Uterus (tissue), 4 donors: Measurements from ENCODE around the gene METTL26. TPM values are rescaled to one million over a fixed set of nuclear protein-coding genes. Genes with fewer than 3 reads are reported as not detected.
"Not testable (repeated sequence)": the region's sequence is repeated elsewhere in the genome, so short reads cannot be mapped to it uniquely, and the experiment has no call there.

Experiments
- DNase-seq, 2 donors: peaks; one replicate each; pipeline ENCODE4 v3.0.0-alpha.2; 2019 to 2020
- H3K27ac ChIP-seq, 2 donors: fragments of 200-600 bp; sonication (generic); 1 replicate in 1 of 2; 2 replicates in 1 of 2; pipeline ENCODE4 v1.5.1; 2016 to 2018
- H3K27me3 ChIP-seq, 2 donors: fragments of 200-600 bp; sonication (generic); one replicate each; pipeline ENCODE4 v1.5.1; 2018 to 2019; ENCODE audit warnings: control low read depth in 1 of 2
- H3K36me3 ChIP-seq, 2 donors: fragments of 200-600 bp; sonication (generic); one replicate each; pipeline ENCODE4 v1.5.1; 2019; ENCODE audit warnings: control low read depth in 1 of 2
- H3K4me1 ChIP-seq, 2 donors: fragments of 200-600 bp; sonication (generic); one replicate each; pipeline ENCODE4 v1.5.1; 2018 to 2019; ENCODE audit warnings: control low read depth in 1 of 2
- H3K4me3 ChIP-seq, 2 donors: fragments of 200-600 bp; sonication (generic); 1 replicate in 1 of 2; 2 replicates in 1 of 2; pipeline ENCODE4 v1.5.1; 2018 to 2019; ENCODE audit warnings: mild to moderate bottlenecking in 1 of 2
- H3K9me3 ChIP-seq, 2 donors: fragments of 200-600 bp; sonication (generic); one replicate each; pipeline ENCODE4 v1.5.1; 2019; ENCODE audit warnings: control low read depth in 1 of 2
- CTCF ChIP-seq, 4 experiments: fragments of 200-600 bp in 2 of 4; fragments of 450-650 bp in 2 of 4; sonication (generic) in 2 of 4; IDR thresholded peaks; one replicate each; pipeline ENCODE4 v1.5.1; 2016 to 2019; ENCODE audit warnings: antibody characterized with exemption in 4 of 4, mild to moderate bottlenecking in 2 of 4, moderate library complexity in 1 of 4
- POLR2A ChIP-seq, 2 donors: fragments of 450-650 bp; IDR thresholded peaks; one replicate each; pipeline ENCODE4 v1.6.1; 2016; ENCODE audit warnings: antibody characterized with exemption in 2 of 2, mild to moderate bottlenecking in 1 of 2, moderate library complexity in 1 of 2
- intact Hi-C: fragments of 100-400 bp; cut with DNase I; formaldehyde crosslinking; loops from one replicate; pipeline ENCODE4 v1.15.1; 2023; ENCODE audit warnings: low total_unique reads
- total RNA-seq, 4 donors: library from RNA; depleted of rRNA in 3 of 4; stranded (reverse); fragments of >200 nt in 3 of 4; gene quantifications; one replicate each; pipeline versions ENCODE4 v1.1.0 to v1.2.4, GENCODE V29; 2014 to 2023
- donor health status: DM: yes; HTN: yes; CAD: no.

The METTL26 gene
- total RNA-seq, 4 donors from 2014 or later, result 29.5 to 171 (median 97.1) TPM

GRCh38 chr16:606656-607307, 29.3 kb downstream of the METTL26 start:
- Histone ChIP-seq H3K4me3 (no peak overlapping the region), H3K36me3 (no peaks in the 10 kb centered on the region), H3K27ac (no peak overlapping the region), H3K27me3 (no peaks in the 10 kb centered on the region), H3K9me3 (no peaks in the 10 kb centered on the region), H3K4me1 (no peaks in the 10 kb centered on the region)
- DNase-seq, result no peak
- TF ChIP-seq CTCF (IDR thresholded peaks at IDR 0.05) (no peak), POLR2A (IDR thresholded peaks at IDR 0.05) (no peak)
- intact Hi-C loops, result no loop called here

- Histone ChIP-seq H3K4me1 (no peaks in the 10 kb centered on the region), H3K36me3 (no peaks in the 10 kb centered on the region), H3K27ac (no peak overlapping the region), H3K27me3 (no peaks in the 10 kb centered on the region), H3K9me3 (no peaks in the 10 kb centered on the region), H3K4me3 (no peak overlapping the region)
- TF ChIP-seq CTCF (IDR thresholded peaks at IDR 0.05) (no peak), POLR2A (IDR thresholded peaks at IDR 0.05) (no peak)
- no peak for DNase-seq
- intact Hi-C loops, result no loop called here
These were observed 32.2 kb downstream of the METTL26 start for GRCh38 chr16:603933-604332.

GRCh38 chr16:600781-601180, 35.3 kb downstream of the METTL26 start:
- H3K9me3 ChIP-seq, result no peaks in the 10 kb centered on the region
- no peak overlapping the region for H3K27ac ChIP-seq
- TF ChIP-seq POLR2A (IDR thresholded peaks at IDR 0.05) (no peak), CTCF (IDR thresholded peaks at IDR 0.05) (no peak)
- no peaks in the 10 kb centered on the region for H3K36me3 ChIP-seq
- intact Hi-C loops, result no loop called here
- no peaks in the 10 kb centered on the region for H3K4me1 ChIP-seq
- DNase-seq, result no peak
- H3K4me3 ChIP-seq, result no peak overlapping the region
- no peaks in the 10 kb centered on the region for H3K27me3 ChIP-seq

GRCh38 chr16:598823-599739, 37.0 kb downstream of the METTL26 start:
- intact Hi-C loops, result no loop called here
- H3K4me3 ChIP-seq, result no peak overlapping the region
- DNase-seq, result no peak
- no peaks in the 10 kb centered on the region for H3K9me3 ChIP-seq
- H3K4me1 ChIP-seq, result no peaks in the 10 kb centered on the region
- TF ChIP-seq CTCF (IDR thresholded peaks at IDR 0.05), result no peak
- no peaks in the 10 kb centered on the region for H3K27me3 ChIP-seq
- H3K36me3 ChIP-seq, result no peaks in the 10 kb centered on the region
- no peak overlapping the region for H3K27ac ChIP-seq

GRCh38 chr16:597655-598054, 38.5 kb downstream of the METTL26 start:
- DNase-seq, H3K36me3 ChIP-seq, intact Hi-C loops, H3K27ac ChIP-seq, H3K9me3 ChIP-seq, H3K4me1 ChIP-seq, H3K4me3 ChIP-seq, H3K27me3 ChIP-seq: not testable (repeated sequence)
